Endothelial cell of umbilical vein (primary cell): ENCODE measurements around the gene GAL3ST2. TPM values are rescaled to one million over a fixed set of nuclear protein-coding genes. Genes with fewer than 3 reads are reported as not detected.
"Not testable (repeated sequence)": the region's sequence is repeated elsewhere in the genome, so short reads cannot be mapped to it uniquely, and the experiment has no call there.

Experiments
- BruUV-seq: library from RNA; stranded (reverse); fragments of 400-500 nt; replicated peaks from 2 replicates; lab custom pipeline; 2021; lab: Mats Ljungman, UMichigan
- CTCF ChIA-PET: fragments of 300-600, 350-600 bp; sonication (Branson Sonifier 250); formaldehyde crosslinking; loops from one replicate; lab custom pipeline; 2021; ENCODE audit warnings: antibody characterized with exemption, inconsistent platforms; lab: Charles Lee
- POLR2A ChIA-PET: fragments of 300-600, 350-600 bp; sonication (Branson Sonifier 250); formaldehyde crosslinking; loops from one replicate; lab custom pipeline; 2021; ENCODE audit warnings: antibody characterized with exemption, inconsistent platforms; lab: Charles Lee
- DNase-seq: peaks from one replicate; pipeline ENCODE4 v3.0.0-alpha.2; 2011; ENCODE audit warnings: low read depth, low spot score
- FAIRE-seq: peaks from 2 replicates; lab custom pipeline; 2011; peaks lifted over from hg19 to GRCh38; lab: Jason Lieb, UNC
- H2AFZ ChIP-seq: 2 replicates; pipeline ENCODE4 v1.6.0; 2012; ENCODE audit warnings: low read depth, low read length, control low read depth, inconsistent platforms
- H3K27ac ChIP-seq: 2 replicates; pipeline ENCODE4 v1.5.1; 2011; ENCODE audit warnings: low read depth, mild to moderate bottlenecking, control low read depth, low read length, moderate library complexity; ENCODE audit not compliant: insufficient read depth
- H3K27me3 ChIP-seq, 2 experiments: 2 replicates each; pipeline versions ENCODE4 v1.6.0 to v1.6.1; 2011; ENCODE audit warnings: low read length in 2 of 2, mixed read lengths in 1 of 2; ENCODE audit not compliant: control insufficient read depth in 2 of 2, insufficient read depth in 2 of 2
- H3K36me3 ChIP-seq, 2 experiments: 2 replicates in 1 of 2; 3 replicates in 1 of 2; pipeline ENCODE4 v1.5.1; 2011; ENCODE audit warnings: low read length in 2 of 2, mild to moderate bottlenecking in 1 of 2, moderate library complexity in 1 of 2; ENCODE audit not compliant: control insufficient read depth in 2 of 2, insufficient read depth in 2 of 2; ENCODE audit errors: extremely low read depth in 1 of 2
- H3K4me1 ChIP-seq: 3 replicates; pipeline ENCODE4 v1.5.1; 2011; ENCODE audit warnings: mild to moderate bottlenecking, low read length; ENCODE audit not compliant: control insufficient read depth, insufficient read depth; ENCODE audit errors: extremely low read depth
- H3K4me2 ChIP-seq: 2 replicates; pipeline ENCODE4 v1.6.1; 2011; ENCODE audit warnings: low read length, control low read depth, mixed read lengths; ENCODE audit not compliant: insufficient read depth
- H3K4me3 ChIP-seq, 3 experiments: fragments of 200-600 bp in 1 of 3; sonication (generic), shearing (Covaris generic) in 1 of 3; replicated peaks in 1 of 3; 2 replicates each; pipeline ENCODE4 v1.5.1; 2011 to 2016; ENCODE audit warnings: control low read depth in 3 of 3, low read length in 3 of 3, mild to moderate bottlenecking in 2 of 3, inconsistent platforms in 1 of 3, low read depth in 1 of 3, moderate library complexity in 1 of 3; ENCODE audit not compliant: insufficient read depth in 1 of 3
- H3K79me2 ChIP-seq: 2 replicates; pipeline ENCODE4 v1.6.0; 2012; ENCODE audit warnings: low read length, inconsistent platforms; ENCODE audit not compliant: control insufficient read depth, insufficient read depth
- H3K9ac ChIP-seq: replicated peaks from 2 replicates; pipeline ENCODE3; 2011; ENCODE audit warnings: low read length, control low read depth; ENCODE audit not compliant: insufficient read depth; ENCODE audit errors: extremely low read depth
- H3K9me1 ChIP-seq: replicated peaks from 3 replicates; pipeline ENCODE4 v1.6.0; 2011; ENCODE audit warnings: mild to moderate bottlenecking, low read length; ENCODE audit not compliant: control insufficient read depth, insufficient read depth; ENCODE audit errors: extremely low read depth
- H3K9me3 ChIP-seq: replicated peaks from 2 replicates; pipeline ENCODE4 v1.5.1; 2012; ENCODE audit warnings: low read length, inconsistent platforms; ENCODE audit not compliant: control insufficient read depth, insufficient read depth
- H4K20me1 ChIP-seq: replicated peaks from 2 replicates; pipeline ENCODE3; 2011; ENCODE audit warnings: mild to moderate bottlenecking, low read length; ENCODE audit not compliant: control insufficient read depth, insufficient read depth; ENCODE audit errors: extremely low read depth
- EZH2 ChIP-seq: IDR thresholded peaks from 2 replicates; pipeline ENCODE4 v1.6.1; 2012; ENCODE audit warnings: borderline replicate concordance, low read depth, mild to moderate bottlenecking, moderate library complexity, low read length, inconsistent platforms; ENCODE audit not compliant: severe bottlenecking
- FOS ChIP-seq: IDR thresholded peaks from 2 replicates; pipeline ENCODE4 v1.6.1; 2011; ENCODE audit warnings: mild to moderate bottlenecking, low read length, moderate library complexity, borderline replicate concordance; ENCODE audit not compliant: insufficient read depth
- GATA2 ChIP-seq: IDR thresholded peaks from 2 replicates; pipeline ENCODE4 v1.7.0; 2011; ENCODE audit warnings: low read depth, mild to moderate bottlenecking, moderate library complexity, mixed read lengths, low read length; ENCODE audit not compliant: insufficient read length, insufficient read depth
- JUN ChIP-seq: IDR thresholded peaks from 2 replicates; pipeline ENCODE4 v1.6.1; 2011; ENCODE audit warnings: borderline replicate concordance, low read depth; ENCODE audit not compliant: insufficient read length, insufficient read depth
- MYC ChIP-seq: IDR thresholded peaks from one replicate; pipeline ENCODE4 v1.6.1; 2011; ENCODE audit warnings: mild to moderate bottlenecking, low read depth, low read length
- POLR2A ChIP-seq: IDR thresholded peaks from 2 replicates; pipeline ENCODE4 v1.6.1; 2012; ENCODE audit warnings: low read depth, mild to moderate bottlenecking, control low read depth, low read length
- POLR2AphosphoS5 ChIP-seq: IDR thresholded peaks from 2 replicates; pipeline ENCODE4 v1.6.1; 2012; ENCODE audit warnings: low read depth, mild to moderate bottlenecking, control low read depth, low read length, moderate library complexity; ENCODE audit not compliant: insufficient read depth
- dilution Hi-C: fragments of 300-500 bp; cut with MboI; formaldehyde crosslinking; loops from one replicate; pipeline ENCODE4 v1.15.0; 2019; ENCODE audit warnings: low sequenced_read_pairs; ENCODE audit not compliant: extremely low pct_ligation_motif_present
- intact Hi-C: fragments of 100-400 bp; cut with micrococcal nuclease; formaldehyde crosslinking; loops from one replicate; pipeline ENCODE4 v1.10.0; 2022
- polyA plus RNA-seq, 4 experiments: library from polyadenylated mRNA; depleted of rRNA in 3 of 4; stranded (reverse) in 3 of 4; unstranded in 1 of 4; fragments of >200 nt; gene quantifications; 2 replicates each; pipeline versions ENCODE4 v1.2.1 to v1.2.3, GENCODE V29; 2011 to 2012; ENCODE audit warnings: missing spikeins in 1 of 4
- total RNA-seq: library from RNA; stranded (reverse); gene quantifications from 2 replicates; pipeline ENCODE4 v1.2.3, GENCODE V29; 2021
- TF ChIP-seq, protein P1 (sequence below): IDR thresholded peaks from 2 replicates; pipeline ENCODE4 v1.6.1; 2011; ENCODE audit not compliant: insufficient read depth, insufficient read length
- TF ChIP-seq, protein P2 (sequence below), 2 donors: IDR thresholded peaks; 1 replicate in 1 of 2; 2 replicates in 1 of 2; pipeline ENCODE4 v1.5.1; 2011; ENCODE audit warnings: low read length in 2 of 2, mild to moderate bottlenecking in 2 of 2, moderate library complexity in 2 of 2, control low read depth in 1 of 2, inconsistent platforms in 1 of 2, low read depth in 1 of 2; ENCODE audit not compliant: insufficient read depth in 1 of 2; ENCODE audit errors: extremely low read depth in 1 of 2

The GAL3ST2 gene
- total and polyA plus RNA-seq, 2 donors (not counting 3 experiments of a cell fraction or from before 2014, with no cell fraction given), result not detected

DNA sequence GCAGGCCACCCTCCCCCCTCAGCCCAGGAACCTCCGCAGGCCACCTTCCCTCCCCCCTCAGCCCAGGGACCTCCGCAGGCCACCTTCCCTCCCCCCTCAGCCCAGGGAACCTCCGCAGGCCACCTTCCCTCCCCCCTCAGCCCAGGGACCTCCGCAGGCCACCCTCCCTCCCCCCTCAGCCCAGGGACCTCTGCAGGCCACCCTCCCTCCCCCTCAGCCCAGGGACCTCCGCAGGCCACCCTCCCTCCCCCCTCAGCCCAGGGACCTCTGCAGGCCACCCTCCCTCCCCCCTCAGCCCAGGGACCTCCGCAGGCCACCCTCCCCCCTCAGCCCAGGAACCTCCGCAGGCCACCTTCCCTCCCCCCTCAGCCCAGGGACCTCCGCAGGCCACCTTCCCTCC is 29.6 kb downstream of the GAL3ST2 start:
- POLR2A ChIA-PET, result not testable (repeated sequence)

DNA sequence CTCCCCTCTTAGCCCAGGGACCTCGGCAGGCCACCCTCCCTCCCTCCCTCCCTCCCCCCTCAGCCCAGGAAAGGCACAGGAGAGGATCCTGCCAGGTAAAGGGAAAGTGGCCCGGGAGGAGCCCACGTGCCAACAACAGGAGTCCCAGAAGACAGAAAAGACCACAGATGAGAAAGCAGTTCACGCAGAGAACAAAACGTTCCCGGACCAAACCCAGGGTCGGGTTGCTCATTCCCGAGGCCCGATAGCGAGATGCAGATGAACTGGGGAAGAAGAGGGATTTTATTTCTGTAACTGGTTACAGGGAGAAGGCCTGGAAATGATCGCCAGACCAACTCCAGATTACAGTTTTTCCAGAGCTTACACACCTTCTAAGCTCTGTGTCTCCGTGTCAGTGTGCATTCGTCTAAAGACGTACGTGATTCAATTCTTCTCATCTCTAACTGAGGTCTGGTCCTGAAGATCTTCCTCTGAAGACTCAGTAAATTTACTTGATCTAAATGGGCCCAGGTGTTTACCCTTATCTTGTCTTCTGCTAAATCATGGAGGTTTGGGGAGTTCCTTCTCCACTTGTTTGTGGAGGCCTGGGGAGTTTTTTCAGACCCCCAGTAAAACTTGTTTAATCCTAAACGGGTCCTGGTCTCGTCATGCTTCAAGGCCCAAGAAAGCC is 31.6 kb downstream of the GAL3ST2 start:
- no peaks in the 10 kb centered on the region for H3K9me3 ChIP-seq
- no peak for FAIRE-seq
- ChIA-PET POLR2A (no interaction called here), CTCF (no interaction called here)
- DNase-seq, result no peak
- no peak overlapping the region for H3K4me3 ChIP-seq
- H3K27ac ChIP-seq, result no peak overlapping the region
- no peaks in the 10 kb centered on the region for H4K20me1 ChIP-seq
- intact Hi-C loops, result no loop called here
- no peak for TF ChIP-seq MYC
- TF ChIP-seq, protein P1, sequence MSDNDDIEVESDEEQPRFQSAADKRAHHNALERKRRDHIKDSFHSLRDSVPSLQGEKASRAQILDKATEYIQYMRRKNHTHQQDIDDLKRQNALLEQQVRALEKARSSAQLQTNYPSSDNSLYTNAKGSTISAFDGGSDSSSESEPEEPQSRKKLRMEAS, result no peak
- no peak for TF ChIP-seq FOS
- TF ChIP-seq POLR2AphosphoS5, result no peak
- TF ChIP-seq, protein P2, sequence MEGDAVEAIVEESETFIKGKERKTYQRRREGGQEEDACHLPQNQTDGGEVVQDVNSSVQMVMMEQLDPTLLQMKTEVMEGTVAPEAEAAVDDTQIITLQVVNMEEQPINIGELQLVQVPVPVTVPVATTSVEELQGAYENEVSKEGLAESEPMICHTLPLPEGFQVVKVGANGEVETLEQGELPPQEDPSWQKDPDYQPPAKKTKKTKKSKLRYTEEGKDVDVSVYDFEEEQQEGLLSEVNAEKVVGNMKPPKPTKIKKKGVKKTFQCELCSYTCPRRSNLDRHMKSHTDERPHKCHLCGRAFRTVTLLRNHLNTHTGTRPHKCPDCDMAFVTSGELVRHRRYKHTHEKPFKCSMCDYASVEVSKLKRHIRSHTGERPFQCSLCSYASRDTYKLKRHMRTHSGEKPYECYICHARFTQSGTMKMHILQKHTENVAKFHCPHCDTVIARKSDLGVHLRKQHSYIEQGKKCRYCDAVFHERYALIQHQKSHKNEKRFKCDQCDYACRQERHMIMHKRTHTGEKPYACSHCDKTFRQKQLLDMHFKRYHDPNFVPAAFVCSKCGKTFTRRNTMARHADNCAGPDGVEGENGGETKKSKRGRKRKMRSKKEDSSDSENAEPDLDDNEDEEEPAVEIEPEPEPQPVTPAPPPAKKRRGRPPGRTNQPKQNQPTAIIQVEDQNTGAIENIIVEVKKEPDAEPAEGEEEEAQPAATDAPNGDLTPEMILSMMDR (IDR thresholded peaks at IDR 0.05; ENCODE audit: extremely low read depth in 1 of 2, insufficient read depth in 1 of 2, low read depth in 1 of 2, low read length in 2 of 2), result no peak
- no peak for TF ChIP-seq JUN
- TF ChIP-seq GATA2, result no peak
- no peak for TF ChIP-seq EZH2
- TF ChIP-seq POLR2A, result no peak
- H3K9ac ChIP-seq, result no peak overlapping the region
- H3K79me2 ChIP-seq, result no peaks in the 10 kb centered on the region
- no peak overlapping the region for H3K4me2 ChIP-seq
- no TSS peak for BruUV-seq
- H3K36me3 ChIP-seq, result no peaks in the 10 kb centered on the region
- H3K9me1 ChIP-seq, result no peaks in the 10 kb centered on the region
- dilution Hi-C loops, result no loop called here
- peaks cover 5% of the 10 kb centered on the region for H3K4me1 ChIP-seq
- no peak overlapping the region for H2AFZ ChIP-seq
- H3K27me3 ChIP-seq, result peaks cover 10 to 16% of the 10 kb centered on the region in 2 experiments

More for the DNA sequence above, 29.6 kb downstream of the GAL3ST2 start:
- H3K79me2 ChIP-seq, DNase-seq, H3K9ac ChIP-seq, intact Hi-C loops, FAIRE-seq, H3K9me3 ChIP-seq, H3K27ac ChIP-seq, H4K20me1 ChIP-seq, H3K9me1 ChIP-seq, CTCF ChIA-PET, H3K36me3 ChIP-seq, H2AFZ ChIP-seq, H3K4me2 ChIP-seq, BruUV-seq, H3K4me3 ChIP-seq, H3K4me1 ChIP-seq, dilution Hi-C loops: not testable (repeated sequence)
- peaks cover 15 to 18% of the 10 kb centered on the region in 2 experiments for H3K27me3 ChIP-seq
